Inflammatory macrophage treated with lipopolysaccharide for 1 hour (primary cell): ENCODE data around the gene KAT6B.

Experiments used
- DNase-seq, 2 donors: peaks; one replicate each; pipeline ENCODE4 v3.0.0-alpha.2; 2020 to 2022

KAT6B gene

DNA sequence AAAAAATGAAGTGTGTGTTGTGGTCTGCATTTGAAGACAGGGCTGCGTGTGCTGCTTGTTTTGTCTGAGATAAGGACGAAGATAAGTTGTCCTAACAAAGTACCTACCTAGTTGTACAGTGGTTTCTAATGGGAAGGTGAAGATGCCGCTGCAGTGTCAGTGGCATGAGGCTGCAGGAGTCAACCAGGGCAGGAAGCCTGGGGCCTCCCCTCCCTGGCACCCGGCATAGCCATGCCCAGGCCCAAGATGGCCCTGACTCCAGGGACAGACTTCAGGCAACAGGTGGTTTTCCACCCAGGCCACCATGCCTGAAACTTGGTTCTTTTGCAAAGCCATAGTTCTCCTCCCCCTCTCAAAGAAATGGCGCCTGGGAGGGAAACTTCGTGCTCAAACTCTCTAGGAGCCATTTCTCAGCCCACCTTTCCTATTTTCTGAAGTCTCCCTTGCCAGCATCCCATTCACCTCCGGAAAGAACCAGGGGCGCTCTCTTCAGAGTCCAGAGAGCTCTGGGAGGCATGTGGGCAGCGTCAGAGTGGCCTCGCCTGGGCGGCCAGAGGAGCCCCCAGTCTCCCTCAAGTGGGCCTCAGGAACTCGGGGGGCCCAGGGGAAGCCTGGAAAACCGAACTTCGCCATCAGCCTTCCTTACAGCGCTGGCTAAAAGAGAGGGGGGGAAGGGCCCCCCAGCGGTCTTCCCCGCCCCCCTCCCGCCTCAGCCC is 2.1 kb upstream of the KAT6B start:
- DNase-seq: no peak

DNA sequence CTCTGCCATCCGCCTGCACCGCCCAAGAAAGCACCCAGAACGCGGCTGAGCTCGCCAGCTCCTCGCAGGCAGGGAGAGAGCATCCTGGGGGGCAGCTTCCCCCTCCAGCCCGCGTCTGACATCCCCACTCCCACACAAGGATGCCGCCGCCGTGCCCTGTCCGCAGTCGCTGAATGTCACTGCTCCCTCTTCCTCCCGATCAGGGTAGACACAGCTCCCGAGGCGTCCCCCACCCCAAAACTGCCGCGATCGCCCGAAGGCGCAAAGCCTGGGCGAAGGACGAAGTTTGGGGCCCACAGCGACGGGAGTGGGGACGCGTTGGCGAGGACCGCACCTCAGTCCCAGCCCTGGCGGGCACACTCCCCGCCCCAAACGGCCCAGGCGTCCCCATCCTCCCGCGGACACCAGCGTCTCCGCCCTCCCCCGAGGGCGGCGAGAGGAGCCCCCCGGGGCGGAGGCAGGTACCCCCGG is 1.5 kb upstream of the KAT6B start:
- DNase-seq: no peak

DNA sequence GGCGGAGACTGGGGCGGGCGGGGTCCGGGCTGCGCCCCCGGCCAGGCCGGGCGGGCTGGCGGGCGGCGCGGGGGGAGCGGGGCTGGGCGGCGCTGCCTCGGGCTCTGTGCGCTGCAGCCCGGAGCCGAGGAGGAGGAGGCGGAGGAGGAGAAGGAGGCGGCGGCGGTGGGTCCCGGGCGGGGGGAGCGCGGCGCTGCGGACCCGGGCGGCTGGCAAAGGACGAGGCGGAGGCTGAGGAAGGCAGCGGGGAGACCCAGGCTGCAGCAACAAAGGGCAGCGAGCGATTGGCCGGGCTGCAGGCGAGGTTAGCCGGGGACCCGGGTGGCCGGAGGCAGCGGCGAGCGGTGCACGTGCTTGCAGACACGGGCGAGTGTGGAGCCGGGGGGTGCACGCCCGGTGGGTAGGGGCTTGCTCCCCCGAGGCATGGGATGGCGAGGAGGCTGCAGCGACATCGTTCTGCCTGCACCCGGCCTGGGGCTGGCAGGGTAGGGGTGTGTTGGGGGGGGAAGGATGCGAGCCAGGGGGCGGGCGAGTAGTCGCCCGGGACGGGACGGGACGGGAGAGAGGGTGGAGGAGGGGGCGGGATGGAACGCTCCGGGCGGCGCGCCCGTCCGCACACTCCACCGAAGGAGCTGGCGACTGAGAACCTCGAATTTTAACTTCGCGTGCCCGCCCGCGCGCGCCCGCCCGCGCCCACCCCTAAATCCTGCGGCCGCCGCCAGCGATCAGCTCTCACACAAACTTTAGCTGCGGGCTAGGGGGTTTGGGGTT is 844 bp upstream of the KAT6B start:
- DNase-seq: no peak

DNA sequence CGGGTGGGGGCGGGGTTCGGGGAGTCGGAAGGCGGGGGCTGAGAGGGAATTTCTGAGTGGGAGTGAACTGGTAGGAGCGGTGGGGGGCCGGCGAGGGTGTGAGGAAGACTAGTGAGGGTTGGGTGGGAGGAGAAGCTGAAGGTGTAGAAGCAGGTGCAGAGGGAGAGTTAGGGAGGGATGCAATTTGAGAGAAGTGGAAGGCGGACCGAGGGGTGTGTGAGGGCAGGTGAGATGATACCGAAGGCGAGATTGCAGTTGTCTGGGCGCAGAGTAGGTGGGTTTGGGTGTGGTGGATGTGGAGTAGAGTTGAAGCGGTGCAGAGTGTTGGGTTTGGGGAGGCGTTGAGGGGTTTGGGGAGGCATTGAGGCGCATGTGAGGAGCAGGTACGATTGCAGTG is 643 bp downstream of the KAT6B start:
- no peak for DNase-seq

DNA sequence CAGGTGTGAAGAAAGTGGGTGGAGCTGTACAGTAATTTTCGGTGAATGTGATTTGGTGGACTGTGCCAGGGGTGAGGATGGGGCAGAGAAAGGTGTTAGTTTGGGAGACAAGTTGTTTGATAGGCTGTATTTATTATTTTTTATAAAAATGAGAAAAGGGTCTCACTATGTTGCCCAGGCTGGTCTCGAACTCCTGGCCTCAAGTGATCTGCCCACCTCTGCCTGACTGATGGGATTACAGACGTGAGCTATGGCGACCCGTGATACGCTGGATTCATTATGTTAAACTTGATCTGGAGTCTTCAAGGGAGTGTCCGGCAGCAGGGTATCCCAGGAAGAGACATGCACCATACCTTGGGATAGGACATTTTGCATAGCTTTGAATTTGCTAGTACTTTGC is 1.3 kb downstream of the KAT6B start:
- no peak for DNase-seq

DNA sequence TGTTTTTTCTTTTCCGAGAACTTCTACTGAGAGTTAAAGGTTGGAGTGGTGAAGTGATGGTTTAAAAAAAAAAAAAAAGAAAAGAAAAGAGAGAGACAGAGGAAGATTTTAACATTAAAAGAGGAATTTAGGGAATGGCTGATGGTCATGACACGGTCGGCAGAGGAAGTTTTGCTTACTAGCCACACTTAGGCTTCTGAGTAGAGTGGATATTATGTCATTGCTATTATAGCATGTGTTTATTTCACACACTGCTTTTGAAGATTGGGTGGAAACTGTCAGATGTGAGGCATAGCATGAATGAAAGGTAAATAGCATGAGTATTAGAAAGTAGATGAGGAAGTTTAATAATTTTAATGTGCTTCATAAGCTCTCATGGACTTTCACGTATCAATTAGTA is 2.5 kb downstream of the KAT6B start:
- DNase-seq: peak; percentile 38 to 49

DNA sequence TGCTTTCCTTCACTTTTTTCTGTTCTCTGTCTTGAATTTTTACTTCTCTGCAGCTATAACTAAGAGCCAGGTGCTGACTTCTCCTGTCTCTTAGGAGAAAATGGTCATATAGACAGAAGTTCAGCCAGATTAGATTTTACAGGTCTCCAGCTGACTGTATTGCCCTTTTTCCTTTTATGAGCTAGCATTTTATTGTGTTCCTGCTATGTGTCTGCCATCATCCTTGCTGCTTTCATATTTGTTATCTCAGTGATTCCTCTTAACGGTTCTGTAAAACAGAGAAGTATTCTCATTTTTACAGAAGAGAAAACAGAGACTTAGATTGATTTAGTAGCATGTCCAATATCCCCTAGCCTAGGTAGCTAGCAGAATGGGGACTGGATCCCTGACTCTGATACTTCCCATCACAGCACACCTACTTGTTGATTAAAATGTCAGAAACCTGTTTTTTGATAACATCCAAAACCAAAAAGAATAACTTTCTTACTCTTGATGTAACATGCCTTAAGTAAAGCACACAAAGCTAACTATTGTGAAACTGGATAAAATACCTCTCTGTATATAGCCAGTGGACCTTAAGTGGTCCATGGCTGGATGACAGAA is 5.2 kb downstream of the KAT6B start:
- DNase-seq: no peak

DNA sequence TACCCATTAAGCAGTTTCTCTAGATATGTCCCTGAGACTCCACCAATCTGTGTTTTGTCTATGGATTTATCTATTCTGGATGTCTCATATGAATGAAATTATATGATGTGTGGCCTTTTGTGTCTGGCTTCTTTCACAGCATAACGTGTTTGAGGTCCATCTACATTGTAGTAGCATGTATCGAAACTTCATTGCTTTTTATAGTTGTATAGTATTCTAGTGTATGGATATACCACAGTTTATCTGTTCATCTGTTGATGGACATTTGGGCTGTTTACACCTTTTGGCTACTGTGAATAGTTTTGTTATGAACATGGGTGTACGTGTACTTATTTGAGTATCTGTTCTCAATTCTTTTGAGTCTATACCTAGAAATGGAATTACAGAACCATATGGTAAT is 9.6 kb downstream of the KAT6B start:
- no peak for DNase-seq

DNA sequence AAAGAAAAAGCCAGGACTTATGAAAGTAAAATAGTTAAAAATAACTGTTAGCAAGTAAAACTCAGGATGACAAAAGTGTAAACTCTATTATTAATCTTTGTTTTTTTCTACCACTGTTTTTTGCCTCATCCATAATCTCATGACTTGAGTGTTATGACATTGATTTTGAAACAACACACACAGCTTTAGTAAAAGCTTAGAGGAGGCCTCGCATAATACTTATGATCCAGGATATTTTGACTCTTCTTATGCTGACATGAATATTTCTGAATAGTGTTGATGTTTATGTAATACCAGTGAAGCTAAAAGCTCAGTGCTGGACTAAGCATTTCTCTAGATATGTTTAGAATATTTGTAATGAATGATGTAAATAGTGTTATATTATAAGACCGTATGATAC is 10.5 kb downstream of the KAT6B start:
- peak; percentile 39 to 64 for DNase-seq

DNA sequence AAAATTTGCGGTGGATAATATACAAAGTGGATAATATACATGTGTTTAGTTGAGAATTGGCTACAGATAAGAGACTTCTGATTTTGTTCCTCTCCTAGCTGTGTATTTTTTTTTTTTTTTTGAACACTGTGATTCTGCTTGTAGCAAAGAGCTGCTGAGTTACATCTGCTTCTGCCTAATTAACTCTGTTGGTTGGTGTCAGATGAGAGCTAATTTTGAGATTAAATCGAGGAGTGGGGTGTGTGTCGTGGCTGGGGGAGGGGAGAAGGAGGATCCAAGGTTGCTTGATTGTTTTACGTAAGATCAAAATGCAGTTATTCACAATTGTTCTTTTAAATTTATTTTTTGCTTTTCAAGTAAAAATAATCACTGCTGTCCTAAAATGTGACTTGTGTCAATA is 11.3 kb downstream of the KAT6B start:
- no peak for DNase-seq

DNA sequence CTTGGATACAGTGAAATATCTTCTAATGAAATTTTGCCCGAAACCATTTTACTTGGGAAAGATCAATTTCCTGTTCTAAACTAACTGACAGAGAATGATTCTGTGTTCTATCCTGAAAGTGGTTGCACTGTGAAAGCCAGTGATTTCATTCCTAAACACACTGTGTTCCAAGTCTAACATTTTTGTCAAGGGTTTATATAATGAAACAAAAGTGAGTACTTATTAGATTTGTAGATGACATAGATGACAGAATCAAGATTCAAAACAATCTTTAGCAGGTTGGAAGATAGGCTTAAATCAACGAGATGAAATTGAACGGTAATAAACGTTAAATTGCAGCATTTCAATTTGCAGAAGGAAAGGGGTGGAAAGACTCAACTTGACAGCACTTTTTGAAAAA is 13.3 kb downstream of the KAT6B start:
- no peak for DNase-seq

DNA sequence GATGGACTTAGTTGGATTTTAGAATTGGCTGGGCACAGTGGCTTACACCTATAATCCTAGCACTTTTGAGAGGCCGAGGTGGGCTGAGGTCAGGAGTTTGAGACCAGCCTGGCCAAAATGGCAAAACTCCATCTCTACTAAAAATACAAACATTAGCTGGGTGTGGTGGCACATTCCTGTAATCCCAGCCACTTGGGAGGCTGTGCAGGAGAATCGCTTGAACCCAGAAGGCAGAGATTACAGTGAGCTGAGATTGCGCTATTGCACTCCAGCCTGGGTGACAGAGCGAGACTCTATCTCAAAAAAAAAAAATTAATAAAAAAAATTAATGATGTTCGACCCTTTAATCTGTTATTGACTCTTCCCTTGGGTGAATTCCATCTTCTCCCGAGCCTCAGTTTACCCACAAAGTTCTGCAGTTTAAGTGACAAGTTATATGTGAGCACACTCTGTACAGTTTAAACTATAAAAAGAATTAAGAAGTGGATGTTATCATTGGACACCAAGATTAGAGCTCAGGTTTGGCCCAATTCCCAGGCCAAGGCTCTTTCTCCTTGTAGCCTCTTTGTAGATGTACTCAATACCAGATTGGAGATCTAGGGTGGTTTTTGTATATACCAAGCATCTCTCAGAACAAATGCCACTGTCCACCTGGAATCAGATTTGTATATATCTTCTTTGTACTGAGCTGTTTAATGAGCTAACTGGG is 15.0 kb downstream of the KAT6B start:
- no peak for DNase-seq

DNA sequence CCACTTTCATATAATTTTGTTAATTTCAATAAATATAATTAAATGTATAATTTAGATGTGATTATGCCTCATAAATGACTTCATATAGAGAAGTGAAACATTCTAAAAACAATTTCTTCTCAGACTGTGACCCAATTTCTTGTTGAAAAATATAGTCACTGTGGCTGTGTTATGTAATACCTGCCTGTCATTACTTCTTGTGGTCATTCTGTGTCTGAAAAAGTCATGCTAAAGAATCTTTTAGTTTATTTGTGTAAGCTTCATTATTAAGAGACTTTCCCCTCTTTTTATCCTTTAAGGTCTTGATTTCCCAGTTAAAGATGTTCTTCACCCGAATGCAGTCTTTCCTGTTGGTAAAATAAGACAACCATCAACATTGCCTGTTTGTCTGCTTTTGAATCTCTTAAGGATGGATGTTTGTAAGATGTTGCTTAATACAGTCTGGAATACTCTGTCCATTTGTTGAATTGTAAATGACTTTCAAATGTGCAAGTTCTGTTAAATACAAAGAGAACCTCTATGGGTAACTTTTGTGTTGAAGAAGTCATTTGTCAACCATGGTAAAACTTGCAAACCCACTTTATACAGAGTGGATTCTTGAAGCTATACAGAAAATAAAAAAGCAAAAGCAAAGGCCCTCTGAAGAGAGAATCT is 16.0 kb downstream of the KAT6B start:
- DNase-seq: peak; percentile 75 to 80

DNA sequence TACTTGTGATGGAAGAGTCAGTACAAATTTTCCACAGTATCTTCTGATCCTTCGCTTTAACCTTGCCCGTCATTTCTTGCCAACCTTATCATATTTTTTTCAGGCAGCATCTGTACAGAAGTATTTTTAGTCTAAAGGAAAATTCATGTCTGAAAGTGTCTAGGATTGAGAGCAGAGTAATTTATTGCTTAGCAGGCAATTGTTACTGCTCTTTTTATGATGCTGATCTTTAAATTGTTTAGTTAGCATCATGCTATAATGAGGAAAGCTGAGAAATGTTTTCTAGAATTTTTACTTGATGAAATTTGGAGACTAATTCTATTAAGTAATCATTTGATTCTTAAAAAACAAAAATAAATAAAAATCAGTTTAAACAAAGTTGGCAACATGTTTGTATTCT is 20.6 kb downstream of the KAT6B start:
- DNase-seq: no peak

DNA sequence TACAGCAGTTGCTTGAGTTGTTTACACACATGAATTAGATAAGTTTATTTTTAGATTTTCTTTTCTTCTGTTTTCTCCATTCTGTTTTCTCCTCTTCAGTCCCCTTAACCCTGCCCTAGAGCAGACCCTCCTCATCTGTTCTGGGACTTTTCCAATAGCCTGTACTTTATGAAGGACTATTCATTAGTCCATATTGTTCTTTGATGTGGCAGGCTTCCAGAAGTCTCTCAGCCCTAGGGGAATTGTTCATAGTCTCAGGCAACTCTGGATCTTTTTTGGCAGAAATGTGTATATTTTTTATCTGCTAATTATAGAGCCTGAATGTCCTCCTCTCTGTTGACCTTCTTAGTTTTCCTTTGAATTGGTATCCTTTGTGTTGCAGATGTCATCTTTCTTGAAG is 25.4 kb downstream of the KAT6B start:
- no peak for DNase-seq

DNA sequence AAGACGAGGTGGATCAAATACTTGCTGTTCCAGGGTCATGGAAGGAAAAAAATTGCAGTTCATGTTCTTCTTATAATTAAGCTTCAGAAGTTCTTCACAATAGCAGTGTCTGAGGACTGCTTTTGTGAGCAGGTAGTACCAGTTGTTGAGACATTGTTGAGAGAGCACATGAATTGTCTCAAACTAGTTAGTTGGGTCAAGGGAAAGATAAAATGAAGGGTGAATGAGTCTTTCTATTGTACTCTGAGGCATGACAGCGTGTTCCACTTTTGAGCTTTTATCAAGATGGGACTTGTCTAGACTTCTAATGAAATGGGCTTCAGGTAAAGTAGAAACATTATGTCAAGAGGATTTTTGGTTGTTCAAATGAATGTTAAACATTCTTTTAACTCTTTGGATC is 26.0 kb downstream of the KAT6B start:
- no peak for DNase-seq

DNA sequence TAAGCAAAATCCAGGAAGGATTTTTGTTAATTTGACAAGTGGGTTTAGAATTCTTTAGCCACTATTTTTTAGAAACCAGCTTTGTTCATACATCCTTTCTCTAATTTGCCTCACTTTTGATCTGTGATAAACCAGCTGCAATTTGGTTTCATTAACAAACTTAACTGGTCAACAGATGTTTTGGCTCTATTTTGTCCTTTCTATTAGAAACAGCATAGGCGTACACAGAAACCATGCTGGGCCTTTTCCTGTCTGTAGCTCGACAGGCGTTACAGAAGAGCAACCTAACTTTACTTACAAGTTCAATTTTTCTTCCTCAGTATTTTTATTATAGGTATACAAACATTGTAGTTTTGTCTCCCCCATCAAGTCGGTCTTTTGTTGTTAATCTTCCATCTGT is 28.2 kb downstream of the KAT6B start:
- no peak for DNase-seq

DNA sequence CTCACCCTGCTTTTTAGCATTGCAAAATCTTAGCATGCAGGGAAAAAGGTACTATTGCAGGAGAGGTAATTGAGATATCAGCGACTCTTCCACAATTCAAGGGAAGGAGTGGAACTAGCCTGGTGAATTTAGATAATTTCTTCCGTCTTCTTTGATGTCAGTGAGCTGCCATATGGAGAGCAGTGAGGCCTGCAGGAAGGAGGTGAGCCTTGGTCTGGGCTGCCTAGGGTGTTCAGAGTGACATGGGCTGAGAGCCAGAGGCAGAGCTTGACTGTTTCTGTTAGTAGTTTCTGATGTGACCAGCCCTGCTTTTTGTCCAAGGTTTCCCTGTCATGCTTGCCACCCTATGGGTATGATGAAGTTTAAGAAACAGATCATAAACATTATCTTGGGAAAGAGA is 28.6 kb downstream of the KAT6B start:
- DNase-seq: no peak

DNA sequence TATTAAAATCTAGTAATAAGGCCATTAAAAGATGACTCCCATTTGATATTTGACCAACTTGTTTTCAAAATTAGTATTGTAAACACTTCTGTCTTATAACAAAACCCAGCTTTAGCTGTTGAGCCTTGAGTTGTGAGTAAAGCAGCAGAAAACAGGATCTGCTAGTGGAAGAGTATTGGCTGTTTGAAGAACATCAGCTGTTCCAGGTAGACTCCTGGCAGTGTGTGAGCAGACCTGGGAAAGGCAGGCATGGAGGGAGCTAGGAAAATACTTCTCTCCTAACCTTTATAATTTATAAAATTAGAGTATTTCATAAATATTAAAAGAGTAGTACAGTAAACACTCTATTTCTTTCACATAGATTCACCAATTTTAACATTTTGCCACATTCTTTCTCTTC is 29.0 kb downstream of the KAT6B start:
- DNase-seq: no peak

DNA sequence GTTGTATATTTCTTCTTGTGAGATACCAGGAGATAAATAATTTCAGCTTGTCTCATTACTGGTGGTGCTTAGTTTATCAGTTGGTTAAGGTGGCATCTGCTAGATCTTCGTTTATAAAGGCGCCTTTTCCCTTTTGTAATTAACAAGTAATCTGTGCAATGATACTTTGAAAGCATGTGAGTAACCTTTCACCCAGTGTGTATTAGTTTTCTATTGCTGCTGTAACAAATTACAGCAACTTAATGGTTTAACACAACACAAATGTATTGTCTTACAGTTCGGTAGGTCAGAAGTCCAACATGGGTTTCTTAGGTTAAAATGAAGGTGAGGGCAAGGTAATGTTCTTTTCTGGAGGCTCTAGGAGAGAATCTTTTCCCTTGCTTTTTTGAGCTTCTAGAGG is 30.5 kb downstream of the KAT6B start:
- no peak for DNase-seq

DNA sequence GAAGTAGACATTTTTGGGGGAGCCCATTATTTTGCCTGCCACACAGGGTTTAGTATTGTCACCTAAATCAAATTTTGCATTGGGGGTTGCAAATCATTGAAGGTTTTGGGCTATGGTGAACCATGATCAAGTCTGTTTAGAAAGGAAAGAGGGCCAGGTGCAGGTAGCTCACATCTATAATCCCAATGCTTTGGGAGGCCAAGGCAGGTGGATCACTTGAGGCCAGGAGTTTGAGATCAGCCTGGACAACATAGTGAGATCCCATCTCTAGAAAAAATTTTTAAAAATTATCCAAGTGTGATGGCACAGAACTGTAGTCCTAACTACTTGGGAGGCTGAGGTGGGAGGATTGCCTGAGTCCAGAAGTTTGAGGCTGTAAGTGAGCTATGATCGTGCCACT is 31.2 kb downstream of the KAT6B start:
- DNase-seq: no peak

DNA sequence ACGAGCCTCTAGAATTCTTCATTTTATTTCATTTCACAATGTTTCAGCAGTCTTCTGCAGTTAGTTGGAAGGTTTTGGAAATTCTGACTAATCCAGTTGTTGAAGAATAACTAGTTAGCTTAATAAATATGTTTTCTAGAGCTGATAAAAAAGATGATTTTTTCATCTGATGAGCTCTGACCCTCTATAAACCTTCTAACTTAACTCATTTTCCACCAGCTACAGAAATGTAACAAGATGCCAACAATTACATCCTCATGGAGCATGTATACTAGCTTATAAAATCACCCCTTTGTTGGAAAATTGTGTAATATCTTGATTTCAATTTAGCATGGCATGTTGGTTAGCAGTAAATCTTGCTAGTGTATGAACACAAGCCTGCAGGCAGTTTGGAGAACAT is 33.1 kb downstream of the KAT6B start:
- DNase-seq: no peak

DNA sequence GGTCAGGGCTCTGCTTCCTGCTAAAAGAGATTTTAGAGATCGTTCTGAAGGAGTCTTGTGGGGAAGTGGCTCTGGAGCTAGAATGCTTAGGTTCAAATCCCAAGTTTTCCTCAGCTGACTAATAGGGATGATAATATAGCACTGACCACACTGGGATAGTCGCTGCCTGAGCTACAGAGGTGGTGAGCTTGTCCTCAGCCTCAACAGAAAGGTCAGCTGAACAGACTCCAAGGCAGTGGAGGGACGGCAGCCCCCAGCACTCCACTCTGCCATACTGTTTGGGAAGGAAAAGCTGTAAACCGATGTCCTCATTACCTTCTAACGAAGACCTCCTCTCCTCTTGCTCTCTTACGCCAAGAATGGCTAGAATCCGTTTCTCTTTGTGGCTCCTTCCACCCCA is 36.2 kb downstream of the KAT6B start:
- DNase-seq: no peak
